SHP77 (cell line): ENCODE measurements around the gene RCOR1.
"Not testable (repeated sequence)": the region's sequence is repeated elsewhere in the genome, so short reads cannot be mapped to it uniquely, and the experiment has no call there.

Source experiments
- DNase-seq, 2 experiments: peaks; one replicate each; lab custom pipeline; 2025; lab: John Stamatoyannopoulos, UW

Gene RCOR1

DNA sequence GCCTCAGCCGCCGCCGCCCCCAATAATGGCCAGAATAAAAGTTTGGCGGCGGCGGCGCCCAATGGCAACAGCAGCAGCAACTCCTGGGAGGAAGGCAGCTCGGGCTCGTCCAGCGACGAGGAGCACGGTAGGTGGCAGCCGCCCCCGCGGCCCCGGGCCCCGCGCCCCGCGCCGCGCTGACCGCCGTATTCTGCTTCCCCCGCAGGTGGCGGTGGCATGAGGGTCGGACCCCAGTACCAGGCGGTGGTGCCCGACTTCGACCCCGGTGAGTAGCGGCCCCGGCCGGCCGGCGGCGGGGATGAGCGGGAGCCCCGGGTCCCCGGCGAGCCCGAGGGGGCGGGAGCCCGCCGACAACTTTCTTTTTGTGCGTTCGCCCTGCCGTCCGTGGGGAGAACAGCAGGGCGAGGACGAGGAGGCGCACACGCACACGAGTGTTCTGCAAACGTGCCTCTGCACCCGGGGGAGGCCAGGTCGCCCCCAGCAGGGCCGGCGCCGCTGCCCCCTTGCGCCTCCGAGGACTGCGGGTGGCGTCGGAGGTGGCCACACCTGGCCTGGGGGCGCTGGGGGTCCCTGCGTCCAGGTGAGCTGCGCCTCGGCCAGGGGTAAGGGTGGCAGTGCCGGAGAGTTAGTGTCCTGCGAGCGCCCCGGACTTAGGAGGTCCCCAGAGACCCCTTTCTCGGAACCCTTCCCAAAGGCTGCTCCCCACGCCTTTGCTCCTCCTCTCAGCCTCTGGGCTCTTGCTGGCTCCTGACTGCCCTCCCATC, 794 bp downstream of the RCOR1 start:
- peak in 1 of 2 experiments; percentile 15 for DNase-seq

DNA sequence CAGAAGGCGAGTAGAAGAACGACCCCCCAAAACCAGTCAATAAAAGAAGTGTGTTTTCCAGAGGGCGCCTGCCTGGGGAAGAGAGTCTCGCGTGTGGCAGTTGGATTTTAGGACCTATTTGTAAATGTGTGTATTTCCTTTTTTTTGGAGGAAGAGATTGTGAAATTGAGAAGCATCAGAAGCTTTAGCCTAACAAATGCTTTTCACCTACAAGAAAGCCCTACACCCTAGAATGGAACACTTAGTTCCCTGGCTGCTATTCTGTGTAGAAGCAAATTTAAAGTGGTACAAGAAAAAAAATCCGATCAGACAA, 1.3 kb downstream of the RCOR1 start:
- DNase-seq = peak in 1 of 2 experiments; percentile 26

DNA sequence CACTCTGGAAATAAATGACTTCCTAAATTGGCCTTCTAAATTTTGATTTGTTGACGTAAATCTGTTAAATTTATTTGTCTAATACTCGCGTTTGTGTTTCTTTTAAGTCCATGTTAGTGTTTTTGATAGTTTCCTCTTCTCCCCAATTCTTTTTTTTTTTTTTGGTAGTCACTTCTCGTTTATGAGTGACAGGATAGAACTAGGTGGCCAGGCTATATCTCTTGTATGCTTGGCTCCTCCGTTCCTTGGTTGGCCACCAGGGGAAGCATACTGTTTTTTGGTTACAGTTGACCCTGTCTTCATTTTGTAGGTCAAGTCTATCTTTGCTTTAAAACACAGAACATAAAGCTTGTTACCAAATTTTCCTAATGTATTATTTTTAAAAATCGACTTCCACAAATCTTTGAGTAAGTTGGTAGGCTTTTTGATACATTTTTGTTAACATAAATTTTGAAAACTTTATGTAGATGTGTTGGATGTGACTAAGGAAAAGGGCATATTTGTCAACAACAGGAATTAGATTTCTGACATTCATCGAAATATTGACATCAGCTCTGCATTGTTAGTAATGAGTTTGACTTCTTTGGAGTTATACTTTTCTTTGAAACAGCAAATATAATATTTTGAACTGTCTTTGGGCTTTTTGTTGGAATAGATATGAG, 2.2 kb downstream of the RCOR1 start:
- peak; percentile 58 to 68 for DNase-seq

DNA sequence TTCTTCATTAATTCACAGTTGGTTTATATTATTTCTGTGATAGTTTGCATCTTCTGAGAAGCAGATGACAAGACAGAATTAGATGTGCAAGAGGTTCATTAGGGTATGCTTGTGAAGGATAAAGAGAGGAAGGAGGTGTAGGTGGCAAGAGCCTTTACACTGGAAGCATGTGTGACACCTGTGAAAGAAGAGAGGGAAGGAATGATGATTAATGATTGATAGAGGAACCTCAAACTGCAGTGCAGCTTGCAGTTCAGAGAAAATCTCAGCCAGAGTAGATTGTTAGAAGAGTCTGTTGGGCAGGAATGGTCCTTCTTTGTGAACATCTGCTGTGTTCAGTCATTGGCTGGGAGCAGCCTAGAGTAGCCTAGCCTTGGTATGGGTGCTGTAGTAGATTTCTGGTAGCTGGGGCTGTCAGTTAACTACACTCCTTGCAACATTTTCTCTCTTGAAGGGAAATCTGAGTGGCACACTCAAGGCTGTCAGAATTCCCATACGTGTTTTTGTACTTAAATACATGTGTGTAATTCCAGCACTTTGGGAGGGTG, 9.0 kb downstream of the RCOR1 start:
- DNase-seq = no peak

DNA sequence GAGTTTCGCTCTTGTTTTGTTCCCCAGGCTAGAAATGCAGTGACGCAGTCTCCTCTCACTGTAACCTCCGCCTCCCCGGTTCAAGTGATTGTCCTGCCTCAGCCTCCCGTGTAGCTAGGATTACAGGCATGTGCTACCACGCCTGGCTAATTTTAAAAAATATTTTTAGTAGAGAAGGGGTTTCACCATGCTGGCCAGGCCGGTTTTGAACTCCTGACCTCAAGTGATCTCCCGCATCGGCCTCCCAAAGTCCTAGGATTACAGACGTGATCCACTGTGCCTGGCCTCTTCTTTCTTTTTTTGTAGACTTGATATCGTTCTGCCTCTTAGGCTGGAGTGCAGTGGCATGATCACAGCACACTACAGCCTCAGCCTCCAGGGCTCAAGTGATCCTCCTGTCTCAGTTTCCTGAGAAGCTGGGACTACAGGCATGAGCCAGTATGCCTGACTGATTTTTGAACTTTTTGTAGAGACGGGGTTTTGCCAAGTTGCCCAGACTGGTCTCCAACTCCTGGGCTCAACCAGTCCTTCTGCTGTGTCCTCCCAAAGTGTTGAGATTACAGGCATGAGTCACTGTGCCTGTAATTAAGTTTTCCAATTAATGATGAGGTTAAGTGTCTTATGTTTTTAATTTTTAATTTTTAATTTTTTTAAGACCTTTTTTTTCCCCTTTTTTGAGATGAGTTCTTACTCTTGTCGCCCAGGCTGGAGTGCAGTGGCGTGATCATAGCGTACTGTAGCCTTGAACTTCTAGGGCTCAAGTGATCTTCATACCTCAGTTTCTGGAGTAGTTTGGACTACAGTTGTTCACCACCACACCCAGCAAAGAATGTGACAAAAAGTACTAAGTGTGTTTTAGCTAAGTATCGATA, 10.2 kb downstream of the RCOR1 start:
- no peak for DNase-seq

DNA sequence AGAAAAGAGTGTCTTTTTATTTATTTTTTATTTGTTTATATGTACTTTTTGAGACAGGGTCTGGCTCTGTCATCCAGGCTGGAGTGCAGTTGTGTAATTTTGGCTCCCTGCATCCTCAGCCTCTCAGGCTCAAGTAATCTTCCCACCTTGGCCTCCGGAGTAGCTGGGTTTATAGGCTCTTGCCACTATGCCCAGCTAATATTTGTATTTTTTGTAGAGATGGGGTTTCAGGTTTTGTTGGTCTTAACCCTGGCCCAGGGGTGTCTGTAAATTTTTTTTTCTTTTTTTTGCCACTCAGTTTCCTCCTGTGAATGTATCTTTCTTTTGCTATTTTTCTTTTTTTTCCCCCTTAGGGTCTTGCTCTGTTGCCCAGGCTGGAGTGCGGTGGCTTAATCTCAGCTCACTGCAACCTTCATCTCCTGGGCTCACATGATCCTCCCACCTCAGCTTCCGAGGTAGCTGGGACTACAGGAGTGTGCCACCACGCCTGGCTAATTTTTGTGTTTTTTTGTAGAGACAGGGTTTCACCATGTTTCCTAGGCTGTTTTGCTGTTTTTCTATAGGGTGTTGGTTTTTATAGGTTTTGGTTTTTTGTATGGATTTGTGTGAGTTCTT, 11.0 kb downstream of the RCOR1 start:
- no peak for DNase-seq

DNA sequence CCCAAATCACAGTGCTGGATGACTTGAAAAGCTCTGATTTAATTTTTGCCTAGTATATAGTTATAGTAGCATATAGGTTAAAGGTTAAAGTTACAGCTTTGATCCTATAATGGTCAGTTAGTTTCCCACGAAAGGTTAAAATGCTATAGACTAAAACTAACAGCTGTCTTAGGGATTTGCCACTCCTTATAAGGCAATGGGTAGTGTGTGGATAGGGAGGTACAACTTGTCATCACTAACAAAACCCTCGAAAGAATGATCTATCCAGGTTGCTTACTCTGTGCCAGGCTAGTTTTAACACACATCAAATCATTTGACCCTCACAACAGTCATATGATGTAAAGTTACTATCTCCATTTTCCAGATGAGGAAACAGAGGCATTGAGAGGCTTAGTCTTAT, 11.7 kb downstream of the RCOR1 start:
- DNase-seq = no peak

DNA sequence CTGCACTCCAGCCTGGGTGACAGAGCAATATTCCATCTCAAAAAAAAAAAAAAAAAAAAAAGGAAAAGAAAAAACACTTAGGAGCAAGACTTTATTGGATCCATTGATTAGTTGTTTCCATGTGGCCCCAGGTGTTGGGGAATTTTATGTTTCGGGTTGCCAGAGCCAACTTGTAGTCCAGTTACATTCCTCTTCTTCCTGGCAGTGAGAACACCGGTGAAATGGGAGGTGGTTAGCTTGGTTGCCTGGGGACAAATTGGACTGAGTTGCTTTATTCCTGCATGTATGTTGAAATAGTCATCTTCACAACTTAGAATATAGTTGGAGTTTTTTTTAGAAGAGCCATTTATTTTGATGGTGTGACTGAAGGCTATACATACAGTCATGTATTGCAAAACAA, 12.6 kb downstream of the RCOR1 start:
- DNase-seq = no peak

DNA sequence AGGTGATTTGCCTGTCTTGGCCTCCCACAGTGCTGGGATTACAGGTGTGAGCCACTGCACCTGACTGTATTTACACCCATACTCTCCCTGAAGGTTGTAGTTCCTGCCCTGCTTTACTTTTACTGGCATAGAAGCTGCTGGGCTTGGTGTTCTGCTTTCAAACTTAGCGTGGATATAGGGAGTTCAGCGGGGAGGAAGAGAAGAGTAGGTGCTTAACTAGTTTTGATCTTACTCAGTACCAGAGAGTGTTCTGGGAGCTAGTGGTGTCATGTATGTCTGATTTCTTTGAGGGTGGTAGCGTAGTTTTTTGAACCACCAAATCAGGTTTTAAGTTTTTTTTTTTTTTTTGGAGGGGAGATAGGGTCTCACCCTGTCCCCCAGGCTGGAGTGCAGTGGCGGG, 13.8 kb downstream of the RCOR1 start:
- no peak for DNase-seq

DNA sequence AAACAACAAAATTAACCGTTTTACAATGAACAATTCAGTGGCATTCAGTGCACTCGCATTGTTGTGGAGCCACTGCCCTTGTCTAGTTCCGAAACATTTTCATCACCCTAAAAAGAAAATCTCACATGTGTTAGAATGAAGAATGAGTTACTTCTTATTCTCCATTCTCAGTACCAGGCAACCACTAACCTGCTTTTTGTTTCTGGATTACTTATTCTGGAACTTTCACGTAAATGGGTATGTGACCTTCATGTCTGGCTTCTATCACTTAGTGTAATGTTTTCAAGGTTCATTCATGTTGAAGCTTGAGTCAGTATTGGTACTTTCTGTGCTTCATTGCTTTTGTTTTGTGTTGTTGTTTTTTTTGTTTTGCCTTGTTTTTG, 15.6 kb downstream of the RCOR1 start:
- no peak for DNase-seq

DNA sequence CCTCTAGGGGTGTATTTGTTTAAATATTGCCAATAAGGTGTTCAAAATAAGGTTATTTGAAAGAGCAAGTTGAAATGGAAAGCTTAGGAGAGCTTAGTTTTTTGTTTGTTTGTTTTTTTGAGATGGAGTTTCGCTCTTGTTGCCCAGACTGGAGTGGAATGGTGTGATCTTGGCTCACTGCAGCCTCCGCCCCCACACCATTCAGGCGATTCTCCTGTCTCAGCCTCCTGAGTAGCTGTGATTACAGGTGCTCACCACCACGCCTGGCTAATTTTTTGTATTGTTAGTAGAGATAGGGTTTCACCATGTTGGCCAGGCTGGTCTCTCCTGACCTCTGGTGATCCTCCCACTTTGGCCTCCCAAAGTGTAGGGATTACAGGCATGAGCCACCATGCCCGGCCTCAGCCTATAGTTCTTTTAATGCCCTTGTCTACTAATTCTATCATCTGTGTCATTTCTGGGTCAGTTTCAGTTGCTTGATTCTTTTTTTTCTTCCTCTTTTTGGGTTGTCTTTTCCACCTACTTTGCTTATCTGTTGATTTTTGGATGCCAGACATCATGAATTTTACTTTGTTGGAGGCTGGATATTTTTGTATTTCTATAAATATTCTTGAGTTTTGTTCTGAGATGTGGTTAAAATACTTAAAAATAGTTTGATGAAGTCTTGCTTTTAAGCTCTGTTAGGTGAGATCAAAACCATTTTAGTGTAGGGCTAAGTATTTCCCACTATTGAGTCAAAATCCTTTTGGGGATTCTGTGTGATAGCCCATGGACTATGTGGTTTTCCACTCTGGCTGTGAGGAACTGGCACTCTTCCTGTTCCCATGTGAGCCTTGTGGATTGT, 18.7 kb downstream of the RCOR1 start:
- DNase-seq = no peak

DNA sequence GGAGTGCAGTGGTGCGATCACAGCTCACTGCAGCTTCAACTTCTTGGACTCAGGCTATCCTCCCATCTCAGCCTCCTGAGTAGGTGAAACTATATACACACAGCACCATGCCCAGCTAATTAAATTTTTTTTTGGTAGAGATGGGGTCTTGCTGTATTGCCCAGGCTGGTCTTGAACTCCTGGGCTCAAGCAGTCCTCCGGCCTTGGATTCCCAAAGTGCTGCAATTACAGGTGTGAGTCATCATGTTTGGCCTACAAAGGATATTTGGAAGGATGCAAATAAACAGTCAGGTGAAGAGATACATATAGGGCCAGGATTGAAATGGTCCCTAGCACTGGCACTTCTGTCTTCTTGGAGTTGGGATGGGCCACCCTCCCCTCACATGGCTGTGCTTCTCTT, 23.9 kb downstream of the RCOR1 start:
- no peak for DNase-seq

DNA sequence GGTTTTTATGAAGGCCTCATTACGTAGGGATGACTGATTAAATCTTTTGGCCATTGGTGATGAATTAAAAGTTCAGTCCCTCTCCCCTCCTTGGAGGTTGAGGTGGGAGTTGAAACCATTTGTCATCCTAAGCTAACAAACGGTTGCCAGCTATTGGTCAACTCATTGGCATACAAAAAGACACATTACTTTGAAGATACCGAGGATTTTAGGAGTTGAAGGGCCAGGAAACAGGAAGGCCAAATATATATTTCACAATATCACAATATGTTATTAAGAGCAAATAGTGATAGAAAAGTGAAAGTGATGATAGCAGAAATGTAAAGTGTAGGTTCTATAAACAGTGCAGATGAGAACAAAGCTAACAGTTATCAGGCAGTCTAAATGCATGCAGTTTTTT, 24.4 kb downstream of the RCOR1 start:
- DNase-seq = no peak

DNA sequence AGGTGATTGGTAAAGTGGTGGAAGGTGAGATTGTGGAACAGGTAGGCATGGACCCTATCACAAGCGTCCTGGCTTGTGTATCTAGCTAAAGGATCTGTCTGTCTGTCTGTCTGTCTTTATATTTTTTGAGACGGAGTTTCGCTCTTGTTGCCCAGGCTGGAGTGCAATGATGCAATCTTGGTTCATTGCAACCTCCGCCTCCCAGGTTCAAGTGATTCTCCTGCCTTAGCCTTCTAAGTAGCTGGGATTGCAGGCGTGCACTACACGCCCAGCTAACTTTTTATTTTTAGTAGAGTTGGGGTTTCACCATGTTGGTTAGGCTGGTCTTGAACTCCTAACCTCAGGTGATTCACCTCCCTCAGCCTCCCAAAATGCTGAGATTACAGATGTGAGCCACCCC, 26.6 kb downstream of the RCOR1 start:
- DNase-seq = not testable (repeated sequence)

DNA sequence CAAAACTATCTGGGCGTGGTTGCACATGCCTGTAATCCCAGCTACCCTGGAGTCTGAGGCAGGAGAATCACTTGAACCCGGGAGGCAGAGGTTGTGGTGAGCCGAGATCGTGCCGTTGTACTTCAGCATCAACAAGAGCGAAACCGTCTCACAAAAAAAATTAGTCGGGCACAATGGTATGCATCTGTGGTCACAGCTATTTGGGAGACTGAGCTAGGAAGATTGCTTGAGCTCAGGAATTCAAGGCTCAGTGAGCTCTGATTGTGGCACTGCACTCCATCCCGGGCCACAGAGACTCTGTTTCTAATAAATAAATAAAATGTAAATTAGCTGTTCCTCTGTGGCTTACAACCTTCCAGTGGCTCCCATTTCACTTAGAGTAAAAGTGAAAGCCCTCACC, 28.0 kb downstream of the RCOR1 start:
- DNase-seq = no peak

DNA sequence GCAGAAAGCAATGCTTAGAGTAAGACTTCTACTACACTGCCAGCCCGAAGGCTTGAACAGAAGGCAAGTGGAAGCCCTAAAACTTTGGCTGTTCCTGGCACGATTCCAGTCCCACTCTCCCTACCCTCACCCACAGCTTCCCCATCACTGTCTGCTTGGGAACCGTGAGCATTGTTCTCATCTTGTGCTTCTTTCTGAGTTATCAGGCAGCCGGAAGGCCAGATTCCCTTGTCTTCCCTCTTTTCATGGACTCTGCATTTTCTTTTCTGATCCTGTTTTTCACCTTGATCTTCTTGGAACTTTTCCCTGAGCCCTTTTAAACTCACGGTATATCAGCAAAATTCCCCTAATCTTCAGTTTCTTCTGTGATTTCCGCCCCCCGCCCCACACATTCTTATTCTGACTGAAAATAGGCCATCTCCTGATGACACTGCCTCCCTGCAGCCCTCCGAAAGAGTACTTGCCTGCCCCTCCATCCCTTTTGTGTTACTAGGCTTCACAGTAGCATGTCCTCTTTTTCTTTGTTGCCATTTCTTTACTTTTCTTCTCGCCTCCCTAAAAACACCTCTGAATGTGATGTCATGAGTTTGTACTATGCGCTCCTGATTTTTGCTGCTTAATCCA, 29.9 kb downstream of the RCOR1 start:
- DNase-seq = no peak

DNA sequence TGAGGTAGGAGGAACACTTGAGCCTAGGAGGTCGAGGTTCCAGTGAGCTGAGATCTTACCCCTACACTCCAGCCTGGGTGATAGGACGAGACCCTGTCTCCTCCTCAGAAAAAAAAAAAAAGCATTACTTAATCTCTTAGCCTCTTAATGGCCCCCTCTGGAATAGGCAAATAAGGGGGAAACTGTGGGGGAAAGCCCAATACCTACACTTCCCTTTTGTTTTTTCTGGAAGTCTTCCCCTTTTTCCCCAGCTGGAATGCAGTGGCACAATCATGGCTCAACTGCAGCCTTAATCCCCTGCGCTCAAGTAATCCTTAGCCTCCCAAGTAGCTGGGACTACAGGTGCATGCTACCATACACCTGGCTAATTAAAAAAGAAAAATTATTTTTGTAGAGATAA, 32.2 kb downstream of the RCOR1 start:
- no peak for DNase-seq

DNA sequence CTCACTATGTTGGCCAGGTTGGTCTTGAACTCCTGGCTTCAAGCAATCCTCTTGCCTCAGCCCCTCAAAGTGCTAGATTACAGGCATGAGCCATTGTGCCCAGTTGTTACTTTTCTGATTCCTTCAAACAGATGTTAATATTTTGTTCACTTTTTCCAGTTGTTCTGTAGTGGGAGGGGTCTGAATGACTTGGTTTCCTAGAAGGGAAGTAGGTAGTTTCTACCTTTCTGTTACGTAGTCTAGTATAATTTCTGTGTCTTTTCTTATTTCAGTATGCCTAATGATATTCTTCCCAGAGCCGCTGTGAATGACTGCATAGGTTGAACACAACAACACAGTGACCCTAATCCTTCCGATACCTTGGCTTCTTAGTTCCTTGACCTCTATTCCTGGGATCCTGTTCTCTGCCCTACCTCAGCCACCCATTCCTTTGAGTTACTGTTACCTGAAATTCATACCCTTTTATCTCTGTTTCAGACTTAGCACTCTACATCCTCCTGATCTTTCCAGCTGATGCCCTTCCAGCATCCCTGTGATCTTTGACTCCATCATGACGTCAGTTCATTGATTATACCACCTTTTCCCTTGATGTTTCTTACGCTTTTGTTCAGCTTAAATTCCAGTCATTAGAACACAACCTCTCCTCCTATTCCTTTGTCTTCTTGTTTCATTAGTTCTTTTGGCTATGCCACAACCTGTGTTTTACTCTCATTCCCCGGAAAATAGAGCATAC, 33.3 kb downstream of the RCOR1 start:
- no peak for DNase-seq

DNA sequence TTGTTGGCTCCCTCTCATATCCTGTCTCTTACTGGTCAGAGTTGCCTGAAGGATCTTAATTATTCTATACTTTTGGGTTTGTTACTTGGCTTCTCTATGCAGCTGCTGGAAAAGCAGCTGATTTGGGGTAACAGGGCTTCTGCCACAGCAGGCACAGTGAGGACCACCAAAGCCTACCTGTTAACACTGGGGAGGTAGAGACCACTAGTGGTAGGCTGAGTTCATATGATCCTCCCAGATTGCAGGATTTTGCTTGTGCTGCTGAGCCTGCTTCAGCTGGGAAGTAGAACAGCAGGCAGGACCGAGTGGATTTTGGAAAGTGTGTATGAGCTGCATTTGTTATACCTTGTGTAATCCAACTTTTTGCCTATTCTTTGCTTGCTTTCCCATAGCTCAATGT, 34.1 kb downstream of the RCOR1 start:
- DNase-seq = no peak

DNA sequence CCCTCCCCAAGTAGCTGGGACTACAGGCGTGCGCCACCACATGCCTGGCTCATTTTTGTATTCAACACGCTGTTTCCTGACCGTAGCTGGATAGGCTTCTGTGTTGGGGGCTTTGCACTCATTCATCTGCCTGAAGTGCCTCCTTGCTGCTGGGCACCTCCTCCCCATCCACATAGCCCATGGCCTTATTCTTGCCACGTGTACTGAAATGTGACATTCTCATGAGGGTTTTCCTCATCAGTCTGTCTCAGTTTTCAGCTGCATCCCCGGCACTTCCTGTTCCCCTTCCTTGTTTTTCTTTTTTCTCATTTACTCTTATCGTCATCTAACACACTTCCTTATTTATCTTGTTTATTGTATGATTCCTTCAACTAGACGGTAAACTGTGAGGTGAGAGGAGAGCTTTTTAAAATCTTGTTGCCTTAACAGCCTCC, 36.6 kb downstream of the RCOR1 start:
- no peak for DNase-seq
